Measurements from ENCODE around the gene FSTL4.

DNA sequence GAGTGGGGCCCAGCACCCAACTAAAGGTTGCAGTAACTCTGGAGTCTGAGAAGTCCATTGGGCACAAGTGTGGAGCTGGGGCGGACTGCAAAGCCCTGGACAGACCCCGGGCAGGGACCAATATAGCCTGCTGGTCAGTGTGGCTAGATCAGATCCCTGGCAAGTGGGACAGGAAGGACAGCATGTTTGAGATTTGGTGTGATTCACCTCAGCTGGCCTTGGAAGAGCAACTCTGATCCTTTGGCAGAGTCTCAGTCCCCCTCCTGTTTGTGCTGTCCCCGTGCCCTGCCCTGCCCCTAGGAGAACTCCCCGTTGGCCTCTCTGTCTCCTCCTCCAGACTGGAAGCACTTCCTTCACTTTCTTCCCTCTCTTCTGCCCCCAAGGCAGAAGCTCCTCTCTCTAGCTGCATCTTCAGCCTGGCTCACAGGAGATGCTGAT, 255.3 kb downstream of the FSTL4 start:
- TF ChIP-seq, protein P1, sequence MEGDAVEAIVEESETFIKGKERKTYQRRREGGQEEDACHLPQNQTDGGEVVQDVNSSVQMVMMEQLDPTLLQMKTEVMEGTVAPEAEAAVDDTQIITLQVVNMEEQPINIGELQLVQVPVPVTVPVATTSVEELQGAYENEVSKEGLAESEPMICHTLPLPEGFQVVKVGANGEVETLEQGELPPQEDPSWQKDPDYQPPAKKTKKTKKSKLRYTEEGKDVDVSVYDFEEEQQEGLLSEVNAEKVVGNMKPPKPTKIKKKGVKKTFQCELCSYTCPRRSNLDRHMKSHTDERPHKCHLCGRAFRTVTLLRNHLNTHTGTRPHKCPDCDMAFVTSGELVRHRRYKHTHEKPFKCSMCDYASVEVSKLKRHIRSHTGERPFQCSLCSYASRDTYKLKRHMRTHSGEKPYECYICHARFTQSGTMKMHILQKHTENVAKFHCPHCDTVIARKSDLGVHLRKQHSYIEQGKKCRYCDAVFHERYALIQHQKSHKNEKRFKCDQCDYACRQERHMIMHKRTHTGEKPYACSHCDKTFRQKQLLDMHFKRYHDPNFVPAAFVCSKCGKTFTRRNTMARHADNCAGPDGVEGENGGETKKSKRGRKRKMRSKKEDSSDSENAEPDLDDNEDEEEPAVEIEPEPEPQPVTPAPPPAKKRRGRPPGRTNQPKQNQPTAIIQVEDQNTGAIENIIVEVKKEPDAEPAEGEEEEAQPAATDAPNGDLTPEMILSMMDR (IDR thresholded peaks at IDR 0.05): no peak
- TF ChIP-seq POLR2A (IDR thresholded peaks at IDR 0.05): no peak

Data from lower leg skin (tissue), 3 donors.